ENCODE results near the gene SMTNL2.

DNA sequence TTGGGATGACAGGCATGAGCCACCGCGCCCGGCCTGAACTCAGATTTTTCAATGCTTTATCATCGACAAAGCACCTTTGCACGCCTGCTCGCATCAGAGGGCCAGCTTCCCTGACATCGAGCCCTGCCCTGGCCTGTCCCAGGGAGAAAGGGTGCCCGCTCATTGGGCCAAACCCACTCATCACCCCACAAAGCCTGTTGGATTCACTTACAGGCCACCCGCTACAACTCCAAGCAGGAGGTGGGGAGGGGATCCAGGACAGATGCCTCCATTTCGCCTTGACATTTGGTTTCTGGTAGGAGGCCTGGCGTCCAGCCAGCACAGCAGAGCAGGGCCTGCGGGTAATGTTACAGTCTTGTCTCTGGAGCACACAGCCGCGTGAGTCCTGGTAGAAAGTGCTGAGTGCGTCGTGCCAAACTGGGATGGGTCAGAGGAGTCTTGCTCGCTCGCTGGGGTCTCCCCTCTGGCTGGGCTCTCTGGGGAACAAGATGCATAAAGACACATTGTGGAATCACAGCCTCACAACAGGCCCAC, 19.8 kb downstream of the SMTNL2 start:
- TF ChIP-seq, protein P1, sequence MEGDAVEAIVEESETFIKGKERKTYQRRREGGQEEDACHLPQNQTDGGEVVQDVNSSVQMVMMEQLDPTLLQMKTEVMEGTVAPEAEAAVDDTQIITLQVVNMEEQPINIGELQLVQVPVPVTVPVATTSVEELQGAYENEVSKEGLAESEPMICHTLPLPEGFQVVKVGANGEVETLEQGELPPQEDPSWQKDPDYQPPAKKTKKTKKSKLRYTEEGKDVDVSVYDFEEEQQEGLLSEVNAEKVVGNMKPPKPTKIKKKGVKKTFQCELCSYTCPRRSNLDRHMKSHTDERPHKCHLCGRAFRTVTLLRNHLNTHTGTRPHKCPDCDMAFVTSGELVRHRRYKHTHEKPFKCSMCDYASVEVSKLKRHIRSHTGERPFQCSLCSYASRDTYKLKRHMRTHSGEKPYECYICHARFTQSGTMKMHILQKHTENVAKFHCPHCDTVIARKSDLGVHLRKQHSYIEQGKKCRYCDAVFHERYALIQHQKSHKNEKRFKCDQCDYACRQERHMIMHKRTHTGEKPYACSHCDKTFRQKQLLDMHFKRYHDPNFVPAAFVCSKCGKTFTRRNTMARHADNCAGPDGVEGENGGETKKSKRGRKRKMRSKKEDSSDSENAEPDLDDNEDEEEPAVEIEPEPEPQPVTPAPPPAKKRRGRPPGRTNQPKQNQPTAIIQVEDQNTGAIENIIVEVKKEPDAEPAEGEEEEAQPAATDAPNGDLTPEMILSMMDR (conservative IDR thresholded peaks at IDR 0.05; ENCODE audit: low read depth, low read length), result no peak
- TF ChIP-seq EZH2 (IDR thresholded peaks at IDR 0.05; ENCODE audit: borderline replicate concordance, low read depth, low read length, poor library complexity, severe bottlenecking), result no peak
